Keratinocyte (primary cell): ENCODE results near the gene STK4.

Source experiments
- EZH2 ChIP-seq: IDR thresholded peaks from one replicate; pipeline ENCODE4 v1.6.1; 2012; ENCODE audit warnings: inconsistent platforms, mild to moderate bottlenecking, low read length, moderate library complexity
- TF ChIP-seq, protein P1 (sequence below), 3 experiments: IDR thresholded peaks in 1 of 3; conservative IDR thresholded peaks in 1 of 3; optimal IDR thresholded peaks in 1 of 3; 2 replicates in 2 of 3; 3 replicates in 1 of 3; pipeline versions ENCODE3 to v1.5.1; 2011; ENCODE audit warnings: low read length in 3 of 3, mild to moderate bottlenecking in 3 of 3, moderate library complexity in 2 of 3, control low read depth in 1 of 3, inconsistent platforms in 1 of 3; ENCODE audit not compliant: insufficient read depth in 2 of 3; ENCODE audit errors: extremely low read depth in 1 of 3

GRCh38 chr20:45111799-45112471 lies 145.6 kb downstream of the STK4 start:
- TF ChIP-seq, protein P1, sequence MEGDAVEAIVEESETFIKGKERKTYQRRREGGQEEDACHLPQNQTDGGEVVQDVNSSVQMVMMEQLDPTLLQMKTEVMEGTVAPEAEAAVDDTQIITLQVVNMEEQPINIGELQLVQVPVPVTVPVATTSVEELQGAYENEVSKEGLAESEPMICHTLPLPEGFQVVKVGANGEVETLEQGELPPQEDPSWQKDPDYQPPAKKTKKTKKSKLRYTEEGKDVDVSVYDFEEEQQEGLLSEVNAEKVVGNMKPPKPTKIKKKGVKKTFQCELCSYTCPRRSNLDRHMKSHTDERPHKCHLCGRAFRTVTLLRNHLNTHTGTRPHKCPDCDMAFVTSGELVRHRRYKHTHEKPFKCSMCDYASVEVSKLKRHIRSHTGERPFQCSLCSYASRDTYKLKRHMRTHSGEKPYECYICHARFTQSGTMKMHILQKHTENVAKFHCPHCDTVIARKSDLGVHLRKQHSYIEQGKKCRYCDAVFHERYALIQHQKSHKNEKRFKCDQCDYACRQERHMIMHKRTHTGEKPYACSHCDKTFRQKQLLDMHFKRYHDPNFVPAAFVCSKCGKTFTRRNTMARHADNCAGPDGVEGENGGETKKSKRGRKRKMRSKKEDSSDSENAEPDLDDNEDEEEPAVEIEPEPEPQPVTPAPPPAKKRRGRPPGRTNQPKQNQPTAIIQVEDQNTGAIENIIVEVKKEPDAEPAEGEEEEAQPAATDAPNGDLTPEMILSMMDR (optimal IDR thresholded peaks at IDR 0.05 in 1 of 3, IDR thresholded peaks at IDR 0.05 in 1 of 3, conservative IDR thresholded peaks at IDR 0.05 in 1 of 3; ENCODE audit: extremely low read depth in 1 of 3, insufficient read depth in 2 of 3, low read length in 3 of 3), result peak; percentile 49 to 72 (median 58)
- no peak for TF ChIP-seq EZH2
